Measurements from ENCODE around the gene SLAMF6. TPM values are rescaled to one million over a fixed set of nuclear protein-coding genes. Genes with fewer than 3 reads are reported as not detected.
"Not testable (repeated sequence)": the region's sequence is repeated elsewhere in the genome, so short reads cannot be mapped to it uniquely, and the experiment has no call there.

Gene SLAMF6
- total and polyA plus RNA-seq, 4 donors, result 1.2 to 1.5 (median 1.5) TPM; not detected in 1

GRCh38 chr1:160560045-160560705 lies 37.1 kb upstream of the SLAMF6 start:
- no peaks in the 10 kb centered on the region for H3K4me1 ChIP-seq (ENCODE audit: control insufficient read depth in 1 of 2, insufficient read depth in 2 of 2, low read length in 2 of 2)
- no peak overlapping the region for H3K4me3 ChIP-seq (ENCODE audit: low read length in 2 of 2)
- no peak for ATAC-seq (ENCODE audit: low FRiP score)
- H3K27ac ChIP-seq (ENCODE audit: low read depth in 1 of 2, low read length in 2 of 2), result no peak overlapping the region
- H3K9me3 ChIP-seq (ENCODE audit: control insufficient read depth, low read length), result no peaks in the 10 kb centered on the region
- 74 to 84% methylated on average over 4 of the region's 4 CpGs for WGBS, 2 donors
- H3K36me3 ChIP-seq (ENCODE audit: control insufficient read depth in 1 of 2, insufficient read depth in 2 of 2, low read length in 1 of 2), result no peaks in the 10 kb centered on the region
- H3K27me3 ChIP-seq (ENCODE audit: control insufficient read depth in 1 of 2, insufficient read depth in 2 of 2, low read length in 1 of 2), result no peaks in the 10 kb centered on the region
- intact Hi-C loops (cut with DNase I), result no loop called here
- DNase-seq, result no peak

GRCh38 chr1:160559437-160559836 lies 36.4 kb upstream of the SLAMF6 start:
- ATAC-seq (ENCODE audit: low FRiP score); H3K9me3 ChIP-seq (ENCODE audit: control insufficient read depth, low read length); DNase-seq; H3K4me1 ChIP-seq (ENCODE audit: control insufficient read depth in 1 of 2, insufficient read depth in 2 of 2, low read length in 2 of 2); H3K4me3 ChIP-seq (ENCODE audit: low read length in 2 of 2); H3K36me3 ChIP-seq (ENCODE audit: control insufficient read depth in 1 of 2, insufficient read depth in 2 of 2, low read length in 1 of 2); H3K27me3 ChIP-seq (ENCODE audit: control insufficient read depth in 1 of 2, insufficient read depth in 2 of 2, low read length in 1 of 2); intact Hi-C loops (cut with DNase I); H3K27ac ChIP-seq (ENCODE audit: low read depth in 1 of 2, low read length in 2 of 2): not testable (repeated sequence)
- WGBS, 2 donors, result 56 to 73% methylated on average over 3 of the region's 3 CpGs

GRCh38 chr1:160558660-160559380 lies 35.8 kb upstream of the SLAMF6 start:
- H3K4me3 ChIP-seq (ENCODE audit: low read length in 2 of 2), result no peak overlapping the region
- no peaks in the 10 kb centered on the region for H3K27me3 ChIP-seq (ENCODE audit: control insufficient read depth in 1 of 2, insufficient read depth in 2 of 2, low read length in 1 of 2)
- 75 to 79% methylated on average over 4 of the region's 4 CpGs for WGBS, 2 donors
- intact Hi-C loops (cut with DNase I), result no loop called here
- no peak for ATAC-seq (ENCODE audit: low FRiP score)
- no peaks in the 10 kb centered on the region for H3K9me3 ChIP-seq (ENCODE audit: control insufficient read depth, low read length)
- H3K4me1 ChIP-seq (ENCODE audit: control insufficient read depth in 1 of 2, insufficient read depth in 2 of 2, low read length in 2 of 2), result no peaks in the 10 kb centered on the region
- DNase-seq, result no peak
- H3K36me3 ChIP-seq (ENCODE audit: control insufficient read depth in 1 of 2, insufficient read depth in 2 of 2, low read length in 1 of 2), result no peaks in the 10 kb centered on the region
- H3K27ac ChIP-seq (ENCODE audit: low read depth in 1 of 2, low read length in 2 of 2), result no peak overlapping the region

- no peak overlapping the region for H3K27ac ChIP-seq (ENCODE audit: low read depth in 1 of 2, low read length in 2 of 2)
- DNase-seq (no peak), ATAC-seq (ENCODE audit: low FRiP score) (no peak)
- 65 to 66% methylated on average over 4 of the region's 4 CpGs for WGBS, 2 donors
- H3K36me3 ChIP-seq (ENCODE audit: control insufficient read depth in 1 of 2, insufficient read depth in 2 of 2, low read length in 1 of 2), result no peaks in the 10 kb centered on the region
- H3K27me3 ChIP-seq (ENCODE audit: control insufficient read depth in 1 of 2, insufficient read depth in 2 of 2, low read length in 1 of 2), result no peaks in the 10 kb centered on the region
- H3K4me3 ChIP-seq (ENCODE audit: low read length in 2 of 2), result no peak overlapping the region
- intact Hi-C loops (cut with DNase I), result no loop called here
- H3K9me3 ChIP-seq (ENCODE audit: control insufficient read depth, low read length), result peaks cover 1% of the 10 kb centered on the region
- H3K4me1 ChIP-seq (ENCODE audit: control insufficient read depth in 1 of 2, insufficient read depth in 2 of 2, low read length in 2 of 2), result no peaks in the 10 kb centered on the region
Measured at GRCh38 chr1:160553778-160554177, 30.7 kb upstream of the SLAMF6 start.

- Histone ChIP-seq H3K36me3 (ENCODE audit: control insufficient read depth in 1 of 2, insufficient read depth in 2 of 2, low read length in 1 of 2) (no peaks in the 10 kb centered on the region), H3K27ac (ENCODE audit: low read depth in 1 of 2, low read length in 2 of 2) (no peak overlapping the region), H3K27me3 (ENCODE audit: control insufficient read depth in 1 of 2, insufficient read depth in 2 of 2, low read length in 1 of 2) (no peaks in the 10 kb centered on the region), H3K4me1 (ENCODE audit: control insufficient read depth in 1 of 2, insufficient read depth in 2 of 2, low read length in 2 of 2) (no peaks in the 10 kb centered on the region), H3K9me3 (ENCODE audit: control insufficient read depth, low read length) (peaks cover 1% of the 10 kb centered on the region), H3K4me3 (ENCODE audit: low read length in 2 of 2) (no peak overlapping the region)
- DNase-seq (no peak), ATAC-seq (ENCODE audit: low FRiP score) (no peak)
- intact Hi-C loops (cut with DNase I), result no loop called here
- WGBS, 2 donors, result 52 to 53% methylated on average over 2 of the region's 2 CpGs
Measured at GRCh38 chr1:160552425-160552824, 29.4 kb upstream of the SLAMF6 start.

- H3K27me3 ChIP-seq (ENCODE audit: control insufficient read depth in 1 of 2, insufficient read depth in 2 of 2, low read length in 1 of 2), result no peaks in the 10 kb centered on the region
- peaks cover 1% of the 10 kb centered on the region for H3K9me3 ChIP-seq (ENCODE audit: control insufficient read depth, low read length)
- H3K27ac ChIP-seq (ENCODE audit: low read depth in 1 of 2, low read length in 2 of 2), result no peak overlapping the region
- no peak for ATAC-seq (ENCODE audit: low FRiP score)
- DNase-seq, result peak in 1 of 2 donors; percentile 59
- no peaks in the 10 kb centered on the region for H3K4me1 ChIP-seq (ENCODE audit: control insufficient read depth in 1 of 2, insufficient read depth in 2 of 2, low read length in 2 of 2)
- intact Hi-C loops (cut with DNase I), result no loop called here
- no peak overlapping the region for H3K4me3 ChIP-seq (ENCODE audit: low read length in 2 of 2)
- H3K36me3 ChIP-seq (ENCODE audit: control insufficient read depth in 1 of 2, insufficient read depth in 2 of 2, low read length in 1 of 2), result no peaks in the 10 kb centered on the region
- 63 to 72% methylated on average over 6 of the region's 6 CpGs for WGBS, 2 donors
Measured at GRCh38 chr1:160550572-160551034, 27.5 kb upstream of the SLAMF6 start.

- no peaks in the 10 kb centered on the region for H3K36me3 ChIP-seq (ENCODE audit: control insufficient read depth in 1 of 2, insufficient read depth in 2 of 2, low read length in 1 of 2)
- 77 to 78% methylated on average over 3 of the region's 3 CpGs for WGBS, 2 donors
- ATAC-seq (ENCODE audit: low FRiP score), result no peak
Measured at GRCh38 chr1:160549665-160550006, 26.6 kb upstream of the SLAMF6 start.

GRCh38 chr1:160548960-160549664 lies 26.1 kb upstream of the SLAMF6 start:
- Histone ChIP-seq H3K9me3 (ENCODE audit: control insufficient read depth, low read length) (peaks cover 1% of the 10 kb centered on the region), H3K27ac (ENCODE audit: low read depth in 1 of 2, low read length in 2 of 2) (no peak overlapping the region), H3K27me3 (ENCODE audit: control insufficient read depth in 1 of 2, insufficient read depth in 2 of 2, low read length in 1 of 2) (no peaks in the 10 kb centered on the region), H3K4me3 (ENCODE audit: low read length in 2 of 2) (no peak overlapping the region), H3K4me1 (ENCODE audit: control insufficient read depth in 1 of 2, insufficient read depth in 2 of 2, low read length in 2 of 2) (no peaks in the 10 kb centered on the region), H3K36me3 (ENCODE audit: control insufficient read depth in 1 of 2, insufficient read depth in 2 of 2, low read length in 1 of 2) (no peaks in the 10 kb centered on the region)
- WGBS, 2 donors, result 53 to 56% methylated on average over 5 of the region's 5 CpGs
- DNase-seq, result no peak
- no peak for ATAC-seq (ENCODE audit: low FRiP score)
- intact Hi-C loops (cut with DNase I), result no loop called here

More at GRCh38 chr1:160549665-160550006, 26.6 kb upstream of the SLAMF6 start:
- intact Hi-C loops (cut with DNase I), result no loop called here
- Histone ChIP-seq H3K27me3 (ENCODE audit: control insufficient read depth in 1 of 2, insufficient read depth in 2 of 2, low read length in 1 of 2) (no peaks in the 10 kb centered on the region), H3K4me3 (ENCODE audit: low read length in 2 of 2) (no peak overlapping the region), H3K9me3 (ENCODE audit: control insufficient read depth, low read length) (peaks cover 1% of the 10 kb centered on the region), H3K4me1 (ENCODE audit: control insufficient read depth in 1 of 2, insufficient read depth in 2 of 2, low read length in 2 of 2) (no peaks in the 10 kb centered on the region), H3K27ac (ENCODE audit: low read depth in 1 of 2, low read length in 2 of 2) (no peak overlapping the region)
- DNase-seq, result no peak

All from aorta (tissue), 5 donors.